Measurements from ENCODE around the gene EFCAB14. TPM values are rescaled to one million over a fixed set of nuclear protein-coding genes. Genes with fewer than 3 reads are reported as not detected.

EFCAB14 gene
- total and polyA plus RNA-seq, 2 experiments from 2014 or later, result 23.3 to 49.0 TPM

DNA sequence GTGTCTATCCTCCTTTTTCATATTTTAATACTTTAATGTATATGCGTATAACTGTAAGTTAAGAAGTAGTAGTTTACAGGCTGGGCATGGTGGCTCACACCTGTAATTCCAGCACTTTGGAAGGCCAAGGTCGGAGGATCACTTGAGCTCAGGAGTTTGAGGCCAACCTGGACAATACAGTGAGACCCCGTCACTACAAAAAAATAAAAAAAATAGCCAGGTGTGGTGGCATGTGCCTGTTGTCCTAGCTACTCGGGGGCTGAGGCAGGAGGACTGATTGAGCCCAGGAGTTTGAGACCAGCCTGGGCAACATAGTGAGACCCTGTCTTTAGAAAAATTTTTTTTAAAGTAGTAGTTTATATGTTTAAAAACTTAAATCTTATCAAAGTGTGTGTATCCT is 73.1 kb downstream of the EFCAB14 start (continued):
- TF ChIP-seq, protein P1, sequence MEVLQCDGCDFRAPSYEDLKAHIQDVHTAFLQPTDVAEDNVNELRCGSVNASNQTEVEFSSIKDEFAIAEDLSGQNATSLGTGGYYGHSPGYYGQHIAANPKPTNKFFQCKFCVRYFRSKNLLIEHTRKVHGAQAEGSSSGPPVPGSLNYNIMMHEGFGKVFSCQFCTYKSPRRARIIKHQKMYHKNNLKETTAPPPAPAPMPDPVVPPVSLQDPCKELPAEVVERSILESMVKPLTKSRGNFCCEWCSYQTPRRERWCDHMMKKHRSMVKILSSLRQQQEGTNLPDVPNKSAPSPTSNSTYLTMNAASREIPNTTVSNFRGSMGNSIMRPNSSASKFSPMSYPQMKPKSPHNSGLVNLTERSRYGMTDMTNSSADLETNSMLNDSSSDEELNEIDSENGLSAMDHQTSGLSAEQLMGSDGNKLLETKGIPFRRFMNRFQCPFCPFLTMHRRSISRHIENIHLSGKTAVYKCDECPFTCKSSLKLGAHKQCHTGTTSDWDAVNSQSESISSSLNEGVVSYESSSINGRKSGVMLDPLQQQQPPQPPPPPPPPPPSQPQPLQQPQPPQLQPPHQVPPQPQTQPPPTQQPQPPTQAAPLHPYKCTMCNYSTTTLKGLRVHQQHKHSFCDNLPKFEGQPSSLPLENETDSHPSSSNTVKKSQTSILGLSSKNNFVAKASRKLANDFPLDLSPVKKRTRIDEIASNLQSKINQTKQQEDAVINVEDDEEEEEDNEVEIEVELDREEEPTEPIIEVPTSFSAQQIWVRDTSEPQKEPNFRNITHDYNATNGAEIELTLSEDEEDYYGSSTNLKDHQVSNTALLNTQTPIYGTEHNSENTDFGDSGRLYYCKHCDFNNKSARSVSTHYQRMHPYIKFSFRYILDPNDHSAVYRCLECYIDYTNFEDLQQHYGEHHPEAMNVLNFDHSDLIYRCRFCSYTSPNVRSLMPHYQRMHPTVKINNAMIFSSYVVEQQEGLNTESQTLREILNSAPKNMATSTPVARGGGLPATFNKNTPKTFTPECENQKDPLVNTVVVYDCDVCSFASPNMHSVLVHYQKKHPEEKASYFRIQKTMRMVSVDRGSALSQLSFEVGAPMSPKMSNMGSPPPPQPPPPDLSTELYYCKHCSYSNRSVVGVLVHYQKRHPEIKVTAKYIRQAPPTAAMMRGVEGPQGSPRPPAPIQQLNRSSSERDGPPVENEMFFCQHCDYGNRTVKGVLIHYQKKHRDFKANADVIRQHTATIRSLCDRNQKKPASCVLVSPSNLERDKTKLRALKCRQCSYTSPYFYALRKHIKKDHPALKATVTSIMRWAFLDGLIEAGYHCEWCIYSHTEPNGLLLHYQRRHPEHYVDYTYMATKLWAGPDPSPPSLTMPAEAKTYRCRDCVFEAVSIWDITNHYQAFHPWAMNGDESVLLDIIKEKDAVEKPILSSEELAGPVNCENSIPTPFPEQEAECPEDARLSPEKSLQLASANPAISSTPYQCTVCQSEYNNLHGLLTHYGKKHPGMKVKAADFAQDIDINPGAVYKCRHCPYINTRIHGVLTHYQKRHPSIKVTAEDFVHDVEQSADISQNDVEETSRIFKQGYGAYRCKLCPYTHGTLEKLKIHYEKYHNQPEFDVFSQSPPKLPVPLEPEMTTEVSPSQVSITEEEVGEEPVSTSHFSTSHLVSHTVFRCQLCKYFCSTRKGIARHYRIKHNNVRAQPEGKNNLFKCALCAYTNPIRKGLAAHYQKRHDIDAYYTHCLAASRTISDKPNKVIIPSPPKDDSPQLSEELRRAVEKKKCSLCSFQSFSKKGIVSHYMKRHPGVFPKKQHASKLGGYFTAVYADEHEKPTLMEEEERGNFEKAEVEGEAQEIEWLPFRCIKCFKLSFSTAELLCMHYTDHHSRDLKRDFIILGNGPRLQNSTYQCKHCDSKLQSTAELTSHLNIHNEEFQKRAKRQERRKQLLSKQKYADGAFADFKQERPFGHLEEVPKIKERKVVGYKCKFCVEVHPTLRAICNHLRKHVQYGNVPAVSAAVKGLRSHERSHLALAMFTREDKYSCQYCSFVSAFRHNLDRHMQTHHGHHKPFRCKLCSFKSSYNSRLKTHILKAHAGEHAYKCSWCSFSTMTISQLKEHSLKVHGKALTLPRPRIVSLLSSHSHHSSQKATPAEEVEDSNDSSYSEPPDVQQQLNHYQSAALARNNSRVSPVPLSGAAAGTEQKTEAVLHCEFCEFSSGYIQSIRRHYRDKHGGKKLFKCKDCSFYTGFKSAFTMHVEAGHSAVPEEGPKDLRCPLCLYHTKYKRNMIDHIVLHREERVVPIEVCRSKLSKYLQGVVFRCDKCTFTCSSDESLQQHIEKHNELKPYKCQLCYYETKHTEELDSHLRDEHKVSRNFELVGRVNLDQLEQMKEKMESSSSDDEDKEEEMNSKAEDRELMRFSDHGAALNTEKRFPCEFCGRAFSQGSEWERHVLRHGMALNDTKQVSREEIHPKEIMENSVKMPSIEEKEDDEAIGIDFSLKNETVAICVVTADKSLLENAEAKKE (CRISPR knock-in tag; IDR thresholded peaks at IDR 0.05), result no peak

- Mint-ChIP-seq H3K9me3 (no peaks in the 10 kb centered on the region), H3K27me3 (ENCODE audit: insufficient read depth, low read depth, poor library complexity) (no peaks in the 10 kb centered on the region), H3K36me3 (ENCODE audit: low read depth) (peaks cover 15% of the 10 kb centered on the region; the same call in 2 of the 3 replicates), H3K4me1 (no peaks in the 10 kb centered on the region), H3K4me3 (no peak overlapping the region), H3K27ac (no peak overlapping the region)
- Histone ChIP-seq H3K4me3 (no peak overlapping the region), H3K4me2 (no peak overlapping the region), H3K79me2 (replicated peaks; ENCODE audit: insufficient read depth) (no peaks in the 10 kb centered on the region), H3K36me3 (ENCODE audit: insufficient read depth) (peaks cover 4% of the 10 kb centered on the region; the same call in 1 of the 2 replicates), H3K27me3 (ENCODE audit: insufficient read depth) (no peaks in the 10 kb centered on the region), H3K9me2 (ENCODE audit: insufficient read depth) (no peaks in the 10 kb centered on the region), H2AFZ (no peak overlapping the region), H3K27ac (ENCODE audit: low read depth) (no peak overlapping the region), H3F3A (replicated peaks; ENCODE audit: low read depth) (no peaks in the 10 kb centered on the region), H4K20me1 (replicated peaks; ENCODE audit: insufficient read depth) (no peaks in the 10 kb centered on the region; the same call in 1 of the 2 replicates), H3K4me1 (ENCODE audit: insufficient read depth) (no peaks in the 10 kb centered on the region)
- ATAC-seq (no peak), DNase-seq (ENCODE audit: low spot score) (no peak)
- TF ChIP-seq JUNB (IDR thresholded peaks at IDR 0.05; ENCODE audit: unreplicated experiment), result no peak
- TF ChIP-seq, protein P1 (CRISPR knock-in tag; IDR thresholded peaks at IDR 0.05), result no peak
- no peak for TF ChIP-seq ZNF331 (CRISPR knock-in tag; IDR thresholded peaks at IDR 0.05; ENCODE audit: low read depth)
- TF ChIP-seq, protein P2, sequence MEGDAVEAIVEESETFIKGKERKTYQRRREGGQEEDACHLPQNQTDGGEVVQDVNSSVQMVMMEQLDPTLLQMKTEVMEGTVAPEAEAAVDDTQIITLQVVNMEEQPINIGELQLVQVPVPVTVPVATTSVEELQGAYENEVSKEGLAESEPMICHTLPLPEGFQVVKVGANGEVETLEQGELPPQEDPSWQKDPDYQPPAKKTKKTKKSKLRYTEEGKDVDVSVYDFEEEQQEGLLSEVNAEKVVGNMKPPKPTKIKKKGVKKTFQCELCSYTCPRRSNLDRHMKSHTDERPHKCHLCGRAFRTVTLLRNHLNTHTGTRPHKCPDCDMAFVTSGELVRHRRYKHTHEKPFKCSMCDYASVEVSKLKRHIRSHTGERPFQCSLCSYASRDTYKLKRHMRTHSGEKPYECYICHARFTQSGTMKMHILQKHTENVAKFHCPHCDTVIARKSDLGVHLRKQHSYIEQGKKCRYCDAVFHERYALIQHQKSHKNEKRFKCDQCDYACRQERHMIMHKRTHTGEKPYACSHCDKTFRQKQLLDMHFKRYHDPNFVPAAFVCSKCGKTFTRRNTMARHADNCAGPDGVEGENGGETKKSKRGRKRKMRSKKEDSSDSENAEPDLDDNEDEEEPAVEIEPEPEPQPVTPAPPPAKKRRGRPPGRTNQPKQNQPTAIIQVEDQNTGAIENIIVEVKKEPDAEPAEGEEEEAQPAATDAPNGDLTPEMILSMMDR (conservative IDR thresholded peaks at IDR 0.05; ENCODE audit: low read depth in 2 of 2), result no peak
- TF ChIP-seq NANOG (IDR thresholded peaks at IDR 0.05; ENCODE audit: borderline replicate concordance), result no peak
- no peak for TF ChIP-seq CREB1 (CRISPR knock-in tag; IDR thresholded peaks at IDR 0.05; ENCODE audit: low read depth)
Observed at GRCh38 chr1:46643368-46643775, 75.5 kb downstream of the EFCAB14 start.
